Measurements from ENCODE around the gene STK33. TPM values are rescaled to one million over a fixed set of nuclear protein-coding genes. Genes with fewer than 3 reads are reported as not detected.

STK33 gene
- total RNA-seq (11.0 TPM), polyA plus RNA-seq (6.7 TPM)

DNA sequence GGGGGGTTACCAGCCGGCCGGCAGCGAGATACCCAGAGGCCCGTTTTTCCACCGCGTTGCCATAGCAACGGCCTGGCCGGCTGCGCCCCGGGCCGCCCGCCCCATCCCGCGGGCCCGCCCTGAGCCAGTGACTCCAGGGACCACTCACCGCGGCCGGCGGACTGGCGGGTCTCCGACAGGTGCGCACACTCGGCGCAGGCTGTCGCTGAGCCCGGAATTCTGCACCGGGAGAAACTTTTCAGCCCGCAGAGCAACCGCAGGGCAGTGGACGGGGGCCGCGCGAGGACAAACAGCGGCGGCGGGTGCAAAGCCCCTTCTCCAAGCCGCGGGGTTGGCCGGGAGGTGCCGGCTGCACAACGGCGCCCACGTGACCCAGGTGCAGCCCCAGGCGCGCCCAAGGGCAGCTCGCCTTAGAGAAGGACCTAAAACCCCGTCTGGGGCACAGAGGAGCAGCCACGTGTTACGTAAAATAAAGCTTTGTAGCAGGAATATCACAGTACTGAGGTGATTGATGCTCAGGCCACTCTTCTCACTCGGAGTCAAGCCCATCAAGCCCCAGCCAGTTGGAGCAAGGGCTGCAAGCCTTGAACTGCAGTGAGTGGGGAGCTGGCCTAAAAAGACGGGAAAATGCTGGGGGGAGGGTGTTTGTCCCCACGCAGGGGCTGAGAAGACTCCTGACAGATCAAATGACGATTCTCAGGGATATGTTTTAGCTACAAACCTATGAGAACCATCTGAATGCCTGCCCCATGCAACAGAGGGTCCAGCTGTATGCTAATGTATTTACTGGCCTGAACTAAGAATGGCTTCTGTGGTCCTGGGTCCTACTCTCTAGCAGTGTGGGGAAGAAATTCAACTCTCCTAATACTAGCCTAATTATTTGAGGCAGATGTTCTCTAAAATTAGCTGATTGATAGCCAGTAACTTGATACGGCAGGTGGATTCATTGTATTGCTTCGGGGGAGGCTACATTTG lies at the start of gene STK33:
Gene STK33 (minus strand): TSS at position 294 of the 975 bp plus-strand sequence. CDS start 119,323 bp downstream, outside the sequence.
- Histone ChIP-seq H3K27ac (ENCODE audit: low read depth) (no peak within 1 kb of the TSS), H3K4me1 (ENCODE audit: insufficient read depth) (no peaks in the 10 kb centered on the region), H3K36me3 (ENCODE audit: insufficient read depth) (no peaks in the 10 kb centered on the region), H3K4me3 (ENCODE audit: low read depth, low read length) (peak within 1 kb of the TSS; percentile 67)
- DNase-seq (ENCODE audit: extremely low spot score), result no peak
- 5% methylated on average over 55 of the region's 55 CpGs for WGBS

DNA sequence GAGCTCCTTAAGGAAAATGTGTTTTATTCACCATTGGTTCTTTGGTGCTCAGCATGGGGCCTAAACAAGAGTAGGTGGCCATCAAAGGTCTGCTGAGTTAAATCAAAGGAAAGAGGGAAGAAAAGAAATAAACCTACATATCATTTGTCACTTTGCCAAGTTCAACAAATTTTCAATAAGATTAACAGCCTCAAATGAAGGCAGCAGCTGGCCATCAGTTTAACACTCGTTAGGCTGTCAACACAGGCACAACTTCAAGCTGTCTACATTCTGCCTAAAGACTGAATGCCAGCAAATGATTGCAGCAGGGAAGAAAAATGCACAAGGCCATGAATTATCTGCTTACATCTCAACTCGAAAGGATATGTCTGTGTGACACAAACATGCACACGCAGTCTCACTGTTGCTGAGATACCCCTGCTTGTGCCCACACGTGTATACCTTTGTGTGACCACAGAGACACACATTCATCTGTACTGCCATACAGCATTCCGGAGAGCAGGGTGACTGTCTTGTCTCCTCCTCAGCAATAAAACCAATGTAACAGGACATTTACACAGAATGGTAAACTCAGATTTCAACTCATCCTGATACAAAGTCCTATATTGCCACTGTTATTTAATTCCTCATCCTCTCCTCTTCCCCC lies 48.3 kb upstream of the STK33 start:
- Histone ChIP-seq H3K36me3 (ENCODE audit: insufficient read depth) (peaks cover 6% of the 10 kb centered on the region), H3K27ac (ENCODE audit: low read depth) (no peak overlapping the region), H3K4me1 (ENCODE audit: insufficient read depth) (no peaks in the 10 kb centered on the region), H3K4me3 (ENCODE audit: low read depth, low read length) (no peak overlapping the region)
- WGBS, result 68% methylated on average over 5 of the region's 5 CpGs
- no peak for DNase-seq (ENCODE audit: extremely low spot score)

DNA sequence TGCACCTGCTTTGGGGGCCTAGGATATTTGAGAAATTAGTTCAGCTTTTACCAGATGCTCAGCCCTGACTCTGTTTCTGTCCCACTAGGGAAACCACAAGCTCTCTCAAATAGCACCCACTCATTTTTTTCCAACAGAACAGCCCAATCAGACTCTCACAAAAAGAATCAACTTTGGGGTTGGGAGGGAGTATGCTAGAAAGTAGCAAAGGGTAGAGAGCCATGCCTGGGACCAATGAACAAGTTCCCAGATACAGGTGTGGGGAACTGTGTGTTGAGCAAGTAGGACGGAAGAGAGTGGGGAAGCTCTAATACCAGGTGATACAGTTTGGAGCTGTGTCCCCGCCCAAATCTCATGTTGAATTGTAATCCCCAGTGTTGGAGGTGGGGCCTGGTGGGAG lies 47.3 kb upstream of the STK33 start:
- Histone ChIP-seq H3K27ac (ENCODE audit: low read depth) (no peak overlapping the region), H3K4me1 (ENCODE audit: insufficient read depth) (no peaks in the 10 kb centered on the region), H3K36me3 (ENCODE audit: insufficient read depth) (peaks cover 4% of the 10 kb centered on the region), H3K4me3 (ENCODE audit: low read depth, low read length) (no peak overlapping the region)
- 95% methylated on average over 2 of the region's 2 CpGs for WGBS
- no peak for DNase-seq (ENCODE audit: extremely low spot score)

DNA sequence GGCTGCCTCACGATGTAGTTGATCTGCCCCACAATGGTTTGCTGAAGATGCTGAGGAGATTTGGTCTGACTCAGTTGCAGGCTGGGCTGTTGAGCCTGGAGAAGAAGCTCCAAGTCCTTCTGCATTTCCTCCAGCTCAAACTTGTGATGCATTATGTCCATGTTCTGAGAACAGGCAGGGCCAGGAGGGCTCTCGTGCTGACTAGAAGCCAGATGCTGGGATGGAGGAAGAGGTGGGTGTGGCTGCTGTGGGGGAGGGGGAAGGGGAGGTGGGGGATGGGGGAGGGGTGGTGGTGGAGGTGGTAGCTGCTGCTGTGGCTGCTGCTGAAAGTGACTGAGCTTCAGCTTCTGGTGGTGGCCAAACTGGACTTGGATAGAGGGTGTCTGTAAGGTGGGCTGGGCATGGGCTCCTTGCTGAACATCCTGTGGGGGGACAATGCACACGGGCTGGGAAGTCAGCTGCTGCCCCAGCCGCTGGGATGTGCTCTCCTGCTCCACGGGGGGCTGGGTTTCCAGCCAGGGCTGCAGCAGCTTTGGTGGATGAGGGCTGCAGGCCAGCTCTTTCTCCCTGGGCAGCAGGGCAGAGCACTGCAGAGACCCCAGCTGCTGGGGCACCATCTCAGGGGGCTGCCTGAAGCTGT lies 46.4 kb upstream of the STK33 start:
- no peak for DNase-seq (ENCODE audit: extremely low spot score)
- Histone ChIP-seq H3K36me3 (ENCODE audit: insufficient read depth) (peaks cover 1% of the 10 kb centered on the region), H3K4me3 (ENCODE audit: low read depth, low read length) (no peak overlapping the region), H3K27ac (ENCODE audit: low read depth) (no peak overlapping the region), H3K4me1 (ENCODE audit: insufficient read depth) (no peaks in the 10 kb centered on the region)
- 50% methylated on average over 5 of the region's 5 CpGs for whole genome bisulfite sequencing

DNA sequence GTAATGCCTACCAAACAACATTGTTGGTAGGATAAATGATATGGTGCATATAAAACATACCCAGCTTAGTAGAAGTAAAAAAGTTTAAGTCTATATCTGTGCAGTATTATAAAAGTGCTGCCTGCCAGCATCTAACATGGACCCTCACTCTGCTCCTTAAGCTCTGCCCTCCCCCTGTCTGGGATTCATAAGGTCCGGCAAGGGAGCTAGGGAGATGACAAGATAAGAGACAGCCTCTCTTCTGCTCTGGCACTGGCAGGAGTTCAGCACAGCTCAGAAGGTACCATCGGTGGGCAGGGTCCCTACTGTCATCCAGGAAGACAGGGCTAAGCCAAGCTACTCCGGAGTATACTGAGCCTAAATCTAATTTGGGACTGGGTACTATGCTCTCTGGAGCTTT lies 45.6 kb upstream of the STK33 start:
- WGBS, result 77% methylated on average over 3 of the region's 3 CpGs
- Histone ChIP-seq H3K4me1 (ENCODE audit: insufficient read depth) (no peaks in the 10 kb centered on the region), H3K4me3 (ENCODE audit: low read depth, low read length) (no peak overlapping the region), H3K27ac (ENCODE audit: low read depth) (no peak overlapping the region), H3K36me3 (ENCODE audit: insufficient read depth) (peaks cover 1% of the 10 kb centered on the region)
- DNase-seq (ENCODE audit: extremely low spot score), result no peak

DNA sequence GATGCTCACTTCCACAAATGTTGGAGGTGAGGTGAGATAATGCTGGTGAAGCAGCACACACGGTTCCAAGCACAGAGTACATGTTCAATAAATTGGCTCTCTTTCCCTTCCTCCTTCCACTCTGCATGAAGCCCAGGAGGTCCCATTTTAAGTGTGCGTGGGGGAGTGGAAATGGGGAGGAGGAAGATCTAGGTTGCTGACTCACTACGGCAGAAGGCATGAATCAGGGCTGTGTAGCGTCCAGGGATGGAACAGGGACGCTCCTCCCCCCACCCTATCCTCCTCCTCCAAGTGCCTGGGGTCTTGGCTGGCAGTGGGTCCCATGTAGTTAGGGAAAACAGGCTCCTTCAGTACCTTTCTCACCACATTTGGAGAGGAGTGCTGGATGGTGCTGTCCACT lies 44.3 kb upstream of the STK33 start:
- DNase-seq (ENCODE audit: extremely low spot score), result no peak
- no peak overlapping the region for H3K4me3 ChIP-seq (ENCODE audit: low read depth, low read length)
- WGBS, result 93% methylated on average over 5 of the region's 5 CpGs
- H3K27ac ChIP-seq (ENCODE audit: low read depth), result no peak overlapping the region
- no peaks in the 10 kb centered on the region for H3K4me1 ChIP-seq (ENCODE audit: insufficient read depth)
- H3K36me3 ChIP-seq (ENCODE audit: insufficient read depth), result peaks cover 1% of the 10 kb centered on the region

DNA sequence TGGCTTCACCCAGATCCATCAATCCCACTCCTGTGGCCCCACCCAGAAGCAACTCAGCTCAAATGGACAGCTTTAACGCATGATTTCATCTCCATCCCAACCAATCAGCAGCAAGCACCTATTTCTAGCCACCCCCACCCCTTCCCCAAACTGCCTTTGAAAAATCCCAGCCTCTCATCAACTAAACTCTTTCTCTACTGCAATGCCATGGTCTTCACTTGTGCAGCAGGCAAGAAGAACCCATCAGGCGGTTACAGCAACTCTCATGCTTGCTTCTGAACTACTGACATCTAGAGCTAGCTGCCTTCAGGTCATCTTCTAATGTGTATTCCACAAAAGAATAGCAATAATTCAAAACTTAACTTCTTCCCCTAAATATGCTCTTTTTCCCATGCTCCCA lies 42.1 kb upstream of the STK33 start:
- Histone ChIP-seq H3K27ac (ENCODE audit: low read depth) (no peak overlapping the region), H3K36me3 (ENCODE audit: insufficient read depth) (peaks cover 1% of the 10 kb centered on the region), H3K4me3 (ENCODE audit: low read depth, low read length) (no peak overlapping the region), H3K4me1 (ENCODE audit: insufficient read depth) (no peaks in the 10 kb centered on the region)
- no peak for DNase-seq (ENCODE audit: extremely low spot score)
- over 99% methylated on average over 2 of the region's 2 CpGs for WGBS

DNA sequence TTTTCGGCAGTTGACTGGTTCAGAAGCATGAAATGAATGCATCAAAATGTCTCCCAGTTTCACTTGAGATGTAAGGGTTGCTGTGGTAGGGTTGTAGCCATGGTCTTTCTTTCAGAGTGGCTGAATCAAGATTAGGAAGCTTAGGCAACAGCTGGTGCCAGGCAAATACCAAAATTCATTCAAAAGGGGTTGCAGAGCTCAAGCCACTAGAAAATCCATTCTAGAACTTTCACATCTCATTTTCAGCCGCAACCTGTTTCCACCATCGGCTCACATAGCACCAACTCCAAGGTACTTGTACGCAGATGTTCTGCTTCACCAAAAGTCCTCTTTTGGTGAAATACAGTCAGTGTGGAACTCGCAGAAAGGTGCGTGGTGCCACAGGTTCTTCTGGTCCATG lies 40.5 kb upstream of the STK33 start:
- no peak for DNase-seq (ENCODE audit: extremely low spot score)
- Histone ChIP-seq H3K27ac (ENCODE audit: low read depth) (no peak overlapping the region), H3K36me3 (ENCODE audit: insufficient read depth) (peaks cover 1% of the 10 kb centered on the region), H3K4me1 (ENCODE audit: insufficient read depth) (no peaks in the 10 kb centered on the region), H3K4me3 (ENCODE audit: low read depth, low read length) (no peak overlapping the region)
- WGBS, result 96% methylated on average over 6 of the region's 6 CpGs

DNA sequence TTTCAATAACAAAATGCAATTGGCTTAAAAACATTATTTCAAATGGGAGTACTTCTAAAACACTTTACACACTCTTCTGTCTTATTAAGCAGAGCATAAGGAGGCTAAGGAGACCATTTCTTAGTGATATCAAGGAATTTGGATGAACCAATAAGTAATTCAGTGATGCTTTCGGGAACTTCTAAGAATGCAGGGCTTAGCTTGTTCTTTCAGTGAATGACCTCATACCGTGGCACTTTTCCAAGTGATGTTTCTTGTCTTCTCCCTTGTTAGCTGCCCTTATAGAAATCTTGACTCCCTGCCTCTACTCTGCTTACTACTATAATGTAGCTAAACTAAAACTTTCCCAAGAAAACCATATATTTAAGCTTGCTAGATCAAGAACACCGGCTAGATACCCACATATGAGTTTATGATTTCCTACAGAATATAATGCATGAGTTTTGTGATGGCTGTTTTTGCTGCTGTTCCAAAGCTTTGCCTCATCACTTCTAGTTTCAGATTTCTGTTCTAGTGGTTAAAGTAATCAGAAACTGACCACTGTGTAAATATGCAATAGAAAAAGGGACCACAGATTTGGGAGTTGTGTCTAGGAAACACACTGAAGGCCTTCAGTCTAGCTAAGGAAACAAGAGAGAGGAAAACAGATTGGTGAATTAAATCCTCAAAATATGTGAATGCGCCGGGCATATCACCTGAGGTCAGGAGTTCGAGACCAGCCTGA lies 37.5 kb upstream of the STK33 start:
- peak; percentile 53 for DNase-seq (ENCODE audit: extremely low spot score)
- WGBS, result 53% methylated on average over 6 of the region's 6 CpGs
- no peak overlapping the region for H3K27ac ChIP-seq (ENCODE audit: low read depth)
- no peaks in the 10 kb centered on the region for H3K36me3 ChIP-seq (ENCODE audit: insufficient read depth)
- H3K4me1 ChIP-seq (ENCODE audit: insufficient read depth), result no peaks in the 10 kb centered on the region
- no peak overlapping the region for H3K4me3 ChIP-seq (ENCODE audit: low read depth, low read length)

DNA sequence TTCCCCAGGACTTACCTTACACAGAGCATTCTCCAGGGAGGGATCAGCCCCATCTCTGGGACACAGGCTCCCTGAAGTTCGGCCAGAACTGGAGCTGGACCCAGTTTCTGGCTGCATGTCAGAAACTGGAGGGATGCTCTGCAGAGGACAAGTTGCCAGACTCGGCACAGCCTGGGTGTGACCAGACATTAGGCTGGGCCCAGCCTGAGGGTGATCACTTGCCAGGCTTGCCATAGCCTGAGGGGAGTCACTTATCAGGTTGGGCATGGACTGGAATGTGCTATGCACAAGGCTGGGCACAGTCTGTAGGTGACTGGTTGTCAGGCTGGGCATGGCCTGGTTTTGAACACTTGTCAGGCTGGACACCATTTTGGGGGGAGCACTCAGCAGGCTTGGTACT lies 30.7 kb upstream of the STK33 start:
- no peak for DNase-seq (ENCODE audit: extremely low spot score)
- Histone ChIP-seq H3K4me3 (ENCODE audit: low read depth, low read length) (no peak overlapping the region), H3K36me3 (ENCODE audit: insufficient read depth) (peaks cover 4% of the 10 kb centered on the region), H3K27ac (ENCODE audit: low read depth) (no peak overlapping the region), H3K4me1 (ENCODE audit: insufficient read depth) (no peaks in the 10 kb centered on the region)
- WGBS, result 79% methylated on average over 2 of the region's 2 CpGs

DNA sequence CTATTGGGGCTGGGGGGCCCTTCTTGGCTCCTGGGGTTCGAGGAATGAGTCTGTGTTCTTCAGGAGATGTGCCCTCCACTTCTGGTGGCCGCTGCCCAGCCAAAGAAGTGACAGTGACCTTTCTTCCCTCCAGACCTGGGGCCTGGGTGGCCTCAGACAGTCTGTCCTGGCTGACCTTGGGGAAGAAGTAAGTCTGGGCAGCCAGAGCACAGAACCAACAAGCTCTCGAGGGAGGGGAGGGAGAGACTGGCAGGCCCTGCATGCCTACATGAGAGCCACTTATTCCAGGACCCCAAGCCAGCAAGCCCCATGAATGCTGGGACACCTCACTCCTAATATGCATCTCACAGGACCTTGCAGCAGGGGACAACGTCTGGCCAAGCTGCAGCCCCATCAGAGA lies 27.1 kb upstream of the STK33 start:
- 72% methylated on average over 4 of the region's 4 CpGs for WGBS
- Histone ChIP-seq H3K4me3 (ENCODE audit: low read depth, low read length) (no peak overlapping the region), H3K4me1 (ENCODE audit: insufficient read depth) (no peaks in the 10 kb centered on the region), H3K36me3 (ENCODE audit: insufficient read depth) (peaks cover 4% of the 10 kb centered on the region), H3K27ac (ENCODE audit: low read depth) (no peak overlapping the region)
- DNase-seq (ENCODE audit: extremely low spot score), result no peak

DNA sequence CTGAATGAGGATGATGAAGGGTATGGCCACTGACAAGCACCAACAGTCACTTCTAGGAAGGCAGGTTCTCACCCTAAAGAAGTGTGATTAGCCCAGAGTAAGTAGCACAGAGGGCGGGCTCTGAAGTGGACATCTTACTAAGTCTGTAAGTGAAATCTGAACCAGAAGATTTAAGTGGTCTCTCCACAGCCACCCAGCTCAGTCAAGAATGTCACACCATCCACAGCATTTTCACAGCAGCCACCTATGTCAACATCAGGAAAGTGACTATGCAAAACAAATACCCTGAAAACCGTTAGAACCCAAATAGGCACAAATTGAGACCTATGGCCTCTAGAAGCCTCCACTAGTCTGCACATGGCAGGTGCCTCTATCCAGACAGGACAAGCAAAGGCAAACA lies 23.0 kb upstream of the STK33 start:
- WGBS, result 84% methylated on average over 2 of the region's 2 CpGs
- H3K4me1 ChIP-seq (ENCODE audit: insufficient read depth), result no peaks in the 10 kb centered on the region
- DNase-seq (ENCODE audit: extremely low spot score), result no peak
- no peak overlapping the region for H3K27ac ChIP-seq (ENCODE audit: low read depth)
- no peaks in the 10 kb centered on the region for H3K36me3 ChIP-seq (ENCODE audit: insufficient read depth)
- H3K4me3 ChIP-seq (ENCODE audit: low read depth, low read length), result no peak overlapping the region

DNA sequence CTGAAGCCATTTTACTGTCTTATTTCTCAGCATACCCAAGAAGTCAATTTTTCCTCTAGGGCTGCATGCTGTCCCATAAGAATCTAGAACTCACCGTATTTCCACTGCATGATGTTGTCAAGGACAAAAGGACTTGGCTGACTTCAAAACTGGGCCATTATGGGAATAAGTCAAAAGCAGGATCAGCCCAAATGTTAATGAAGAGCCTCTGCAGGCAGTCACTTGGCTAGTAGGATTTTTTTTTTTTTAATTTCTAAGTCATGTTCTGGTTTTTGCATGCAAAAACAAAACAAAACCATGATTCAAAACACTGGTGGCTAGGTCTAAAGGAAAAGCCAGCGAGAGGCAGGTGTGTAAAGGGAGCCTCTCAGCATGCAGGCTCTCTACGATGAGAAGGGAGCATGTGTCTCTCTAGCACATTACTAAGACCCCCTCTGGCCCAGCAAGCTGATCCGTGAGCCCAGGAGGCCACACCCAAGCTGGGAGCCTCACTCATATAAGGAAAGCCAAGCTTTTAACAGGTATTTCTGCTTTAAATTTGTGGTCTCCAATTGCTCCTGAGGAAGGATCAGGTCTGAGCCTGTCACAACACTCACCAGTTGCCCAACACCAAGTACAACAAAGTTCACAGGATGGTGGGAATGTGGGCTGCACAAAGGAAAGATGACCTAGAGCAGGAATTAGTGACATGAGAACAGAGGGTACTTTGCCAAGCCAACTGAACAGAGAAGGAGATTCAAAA lies 21.4 kb upstream of the STK33 start:
- no peaks in the 10 kb centered on the region for H3K36me3 ChIP-seq (ENCODE audit: insufficient read depth)
- H3K4me1 ChIP-seq (ENCODE audit: insufficient read depth), result no peaks in the 10 kb centered on the region
- no peak for DNase-seq (ENCODE audit: extremely low spot score)
- H3K4me3 ChIP-seq (ENCODE audit: low read depth, low read length), result no peak overlapping the region
- 85% methylated on average over 4 of the region's 4 CpGs for WGBS
- no peak overlapping the region for H3K27ac ChIP-seq (ENCODE audit: low read depth)

Measured in urinary bladder (tissue), 4 donors.